Common myeloid progenitor, CD34-positive (primary cell): ENCODE data around the gene CCDC181.

Source experiments
- CTCF ChIA-PET: fragments of 350-600 bp; sonication (Branson Sonifier 250); formaldehyde crosslinking; loops from one replicate; lab custom pipeline; 2021; ENCODE audit warnings: antibody characterized with exemption; lab: Charles Lee
- POLR2A ChIA-PET: fragments of 350-600 bp; sonication (Branson Sonifier 250); formaldehyde crosslinking; loops from one replicate; lab custom pipeline; 2021; ENCODE audit warnings: antibody characterized with exemption; lab: Charles Lee
- DNase-seq, 3 donors: peaks; one replicate each; pipeline versions ENCODE4 v3.0.0 to v3.0.0-alpha.2; 2013
- H3K27ac ChIP-seq, 2 experiments: 1 replicate in 1 of 2; 2 replicates in 1 of 2; pipeline ENCODE4 v1.7.0; 2013; ENCODE audit warnings: inconsistent platforms in 2 of 2, low read length in 2 of 2, mild to moderate bottlenecking in 2 of 2, low read depth in 1 of 2, moderate library complexity in 1 of 2; ENCODE audit not compliant: severe bottlenecking in 2 of 2, insufficient read depth in 1 of 2, poor library complexity in 1 of 2
- H3K27me3 ChIP-seq, 5 experiments: replicated peaks in 2 of 5; 1 replicate in 3 of 5; 2 replicates in 2 of 5; pipeline versions ENCODE4 v1.6.1 to v1.7.0; 2013; ENCODE audit warnings: low read length in 4 of 5, mild to moderate bottlenecking in 2 of 5, moderate library complexity in 2 of 5, inconsistent platforms in 1 of 5; ENCODE audit not compliant: insufficient read depth in 5 of 5, control insufficient read depth in 4 of 5
- H3K36me3 ChIP-seq, 4 experiments: 1 replicate in 2 of 4; 2 replicates in 2 of 4; pipeline versions ENCODE4 v1.6.1 to v1.7.0; 2013; ENCODE audit warnings: low read length in 3 of 4, control low read depth in 1 of 4, mild to moderate bottlenecking in 1 of 4; ENCODE audit not compliant: control insufficient read depth in 4 of 4, insufficient read depth in 4 of 4
- H3K4me1 ChIP-seq, 4 experiments: 1 replicate in 3 of 4; 2 replicates in 1 of 4; pipeline versions ENCODE4 v1.6.1 to v1.7.1; 2013; ENCODE audit warnings: low read length in 3 of 4, mild to moderate bottlenecking in 3 of 4, control low read depth in 1 of 4, inconsistent platforms in 1 of 4, moderate library complexity in 1 of 4; ENCODE audit not compliant: control insufficient read depth in 4 of 4, insufficient read depth in 4 of 4; ENCODE audit errors: control extremely low read depth in 1 of 4
- H3K4me3 ChIP-seq, 7 experiments: 1 replicate in 4 of 7; 2 replicates in 3 of 7; pipeline versions ENCODE4 v1.5.1 to v1.7.0; 2013; ENCODE audit warnings: mild to moderate bottlenecking in 7 of 7, low read length in 6 of 7, moderate library complexity in 6 of 7, inconsistent platforms in 2 of 7, low read depth in 2 of 7, control low read depth in 1 of 7; ENCODE audit not compliant: insufficient read depth in 4 of 7, control insufficient read depth in 1 of 7; ENCODE audit errors: extremely low read depth in 1 of 7
- H3K9me3 ChIP-seq, 5 experiments: 1 replicate in 4 of 5; 2 replicates in 1 of 5; pipeline versions ENCODE4 v1.6.1 to v1.7.1; 2013; ENCODE audit warnings: low read length in 4 of 5, mild to moderate bottlenecking in 2 of 5, inconsistent platforms in 1 of 5, low read depth in 1 of 5, moderate library complexity in 1 of 5; ENCODE audit not compliant: control insufficient read depth in 4 of 5, insufficient read depth in 2 of 5; ENCODE audit errors: control extremely low read depth in 1 of 5
- WGBS: methylation state at CpG from one replicate; pipeline ENCODE4 v1.1.5; 2013; ENCODE audit not compliant: insufficient coverage; 5-methylcytosine and 5-hydroxymethylcytosine counted together

The CCDC181 gene

GRCh38 chr1:169345511-169345910 lies 81.8 kb downstream of the CCDC181 start:
- peaks cover 0 to 8% (median 5%) of the 10 kb centered on the region in 5 experiments for H3K9me3 ChIP-seq
- peaks cover 0 to 8% (median 3%) of the 10 kb centered on the region in 4 experiments for H3K4me1 ChIP-seq
- WGBS: 100% methylated on average over 1 of the region's 1 CpG
- POLR2A ChIA-PET: no interaction called here
- DNase-seq: no peak
- H3K4me3 ChIP-seq: no peak overlapping the region
- H3K27me3 ChIP-seq: no peaks in the 10 kb centered on the region
- H3K27ac ChIP-seq: no peak overlapping the region
- peaks cover 0 to 3% (median 0%) of the 10 kb centered on the region in 4 experiments for H3K36me3 ChIP-seq
- CTCF ChIA-PET: no interaction called here
